ENCODE data around the gene ITPKC.

Gene ITPKC

GRCh38 chr19:40719414-40719894 is 2.5 kb downstream of the ITPKC start:
- TF ChIP-seq GLIS3 (CRISPR knock-in tag; IDR thresholded peaks at IDR 0.05) (no peak), ZFP3 (CRISPR knock-in tag; IDR thresholded peaks at IDR 0.05) (no peak), RARB (CRISPR knock-in tag; IDR thresholded peaks at IDR 0.05) (no peak), TCF4 (CRISPR knock-in tag; IDR thresholded peaks at IDR 0.05; ENCODE audit: borderline replicate concordance) (no peak), ARNTL (CRISPR knock-in tag; IDR thresholded peaks at IDR 0.05; ENCODE audit: borderline replicate concordance, low read depth) (no peak), SNAI2 (CRISPR knock-in tag; IDR thresholded peaks at IDR 0.05) (no peak), TSHZ2 (CRISPR knock-in tag; IDR thresholded peaks at IDR 0.05) (no peak), BACH2 (CRISPR knock-in tag; IDR thresholded peaks at IDR 0.05; ENCODE audit: borderline replicate concordance) (no peak), ZC3H10 (CRISPR knock-in tag; IDR thresholded peaks at IDR 0.05) (no peak), ZNF8 (CRISPR knock-in tag; IDR thresholded peaks at IDR 0.05) (no peak), OSR1 (CRISPR knock-in tag; IDR thresholded peaks at IDR 0.05) (no peak), ZNF70 (CRISPR knock-in tag; IDR thresholded peaks at IDR 0.05) (no peak), PPARA (CRISPR knock-in tag; IDR thresholded peaks at IDR 0.05; ENCODE audit: borderline replicate concordance) (no peak), POU6F1 (CRISPR knock-in tag; IDR thresholded peaks at IDR 0.05; ENCODE audit: borderline replicate concordance, low read depth) (no peak), ISL1 (CRISPR knock-in tag; IDR thresholded peaks at IDR 0.05) (no peak), TOX (CRISPR knock-in tag; IDR thresholded peaks at IDR 0.05; ENCODE audit: borderline replicate concordance) (no peak), ZNF565 (CRISPR knock-in tag; conservative IDR thresholded peaks at IDR 0.05; ENCODE audit: low read depth) (no peak), ZFP30 (CRISPR knock-in tag; IDR thresholded peaks at IDR 0.05) (no peak)
- TF ChIP-seq, protein P1, sequence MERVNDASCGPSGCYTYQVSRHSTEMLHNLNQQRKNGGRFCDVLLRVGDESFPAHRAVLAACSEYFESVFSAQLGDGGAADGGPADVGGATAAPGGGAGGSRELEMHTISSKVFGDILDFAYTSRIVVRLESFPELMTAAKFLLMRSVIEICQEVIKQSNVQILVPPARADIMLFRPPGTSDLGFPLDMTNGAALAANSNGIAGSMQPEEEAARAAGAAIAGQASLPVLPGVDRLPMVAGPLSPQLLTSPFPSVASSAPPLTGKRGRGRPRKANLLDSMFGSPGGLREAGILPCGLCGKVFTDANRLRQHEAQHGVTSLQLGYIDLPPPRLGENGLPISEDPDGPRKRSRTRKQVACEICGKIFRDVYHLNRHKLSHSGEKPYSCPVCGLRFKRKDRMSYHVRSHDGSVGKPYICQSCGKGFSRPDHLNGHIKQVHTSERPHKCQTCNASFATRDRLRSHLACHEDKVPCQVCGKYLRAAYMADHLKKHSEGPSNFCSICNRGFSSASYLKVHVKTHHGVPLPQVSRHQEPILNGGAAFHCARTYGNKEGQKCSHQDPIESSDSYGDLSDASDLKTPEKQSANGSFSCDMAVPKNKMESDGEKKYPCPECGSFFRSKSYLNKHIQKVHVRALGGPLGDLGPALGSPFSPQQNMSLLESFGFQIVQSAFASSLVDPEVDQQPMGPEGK (CRISPR knock-in tag; IDR thresholded peaks at IDR 0.05; ENCODE audit: borderline replicate concordance), result no peak
- TF ChIP-seq, protein P2, sequence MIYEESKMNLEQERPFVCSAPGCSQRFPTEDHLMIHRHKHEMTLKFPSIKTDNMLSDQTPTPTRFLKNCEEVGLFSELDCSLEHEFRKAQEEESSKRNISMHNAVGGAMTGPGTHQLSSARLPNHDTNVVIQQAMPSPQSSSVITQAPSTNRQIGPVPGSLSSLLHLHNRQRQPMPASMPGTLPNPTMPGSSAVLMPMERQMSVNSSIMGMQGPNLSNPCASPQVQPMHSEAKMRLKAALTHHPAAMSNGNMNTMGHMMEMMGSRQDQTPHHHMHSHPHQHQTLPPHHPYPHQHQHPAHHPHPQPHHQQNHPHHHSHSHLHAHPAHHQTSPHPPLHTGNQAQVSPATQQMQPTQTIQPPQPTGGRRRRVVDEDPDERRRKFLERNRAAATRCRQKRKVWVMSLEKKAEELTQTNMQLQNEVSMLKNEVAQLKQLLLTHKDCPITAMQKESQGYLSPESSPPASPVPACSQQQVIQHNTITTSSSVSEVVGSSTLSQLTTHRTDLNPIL (CRISPR knock-in tag; IDR thresholded peaks at IDR 0.05; ENCODE audit: low read depth), result no peak

DNA sequence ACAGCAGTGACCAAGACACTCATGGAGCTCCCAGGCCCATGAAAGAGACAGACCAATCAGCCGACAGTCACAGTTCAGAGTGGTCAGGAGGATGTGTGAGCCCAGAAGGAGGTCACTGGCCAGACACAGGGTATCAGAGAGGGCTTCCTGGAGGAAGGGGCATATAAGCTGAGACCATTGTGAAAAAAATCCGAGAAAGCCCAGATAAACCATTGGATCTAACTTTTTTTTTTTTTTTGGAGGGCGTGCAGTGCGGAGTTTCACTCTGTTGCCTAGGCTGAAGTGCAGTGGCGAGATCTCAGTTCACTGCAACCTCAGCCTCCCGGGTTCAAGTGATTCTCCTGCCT is 4.2 kb downstream of the ITPKC start:
- TF ChIP-seq ZC3H10 (CRISPR knock-in tag; IDR thresholded peaks at IDR 0.05), result no peak
- TF ChIP-seq ESRRG (CRISPR knock-in tag; IDR thresholded peaks at IDR 0.05), result no peak
- no peak for ATAC-seq

More at GRCh38 chr19:40719414-40719894, 2.5 kb downstream of the ITPKC start:
- no peak for ATAC-seq

GRCh38 chr19:40721936-40722661 is 5.2 kb downstream of the ITPKC start:
- ATAC-seq, result no peak
- TF ChIP-seq, protein P1 (CRISPR knock-in tag; IDR thresholded peaks at IDR 0.05; ENCODE audit: borderline replicate concordance), result no peak
- TF ChIP-seq, protein P2 (CRISPR knock-in tag; IDR thresholded peaks at IDR 0.05; ENCODE audit: low read depth), result no peak
- TF ChIP-seq RARB (CRISPR knock-in tag; IDR thresholded peaks at IDR 0.05) (no peak), ZFP30 (CRISPR knock-in tag; IDR thresholded peaks at IDR 0.05) (no peak), ESRRG (CRISPR knock-in tag; IDR thresholded peaks at IDR 0.05) (no peak)
